NK-92 (cell line): ENCODE results near the gene DIAPH3.
"Not testable (repeated sequence)": the region's sequence is repeated elsewhere in the genome, so short reads cannot be mapped to it uniquely, and the experiment has no call there.

Source experiments
- DNase-seq: peaks from one replicate; lab custom pipeline; 2025; ENCODE audit not compliant: unreplicated experiment; lab: John Stamatoyannopoulos, UW

Gene DIAPH3

DNA sequence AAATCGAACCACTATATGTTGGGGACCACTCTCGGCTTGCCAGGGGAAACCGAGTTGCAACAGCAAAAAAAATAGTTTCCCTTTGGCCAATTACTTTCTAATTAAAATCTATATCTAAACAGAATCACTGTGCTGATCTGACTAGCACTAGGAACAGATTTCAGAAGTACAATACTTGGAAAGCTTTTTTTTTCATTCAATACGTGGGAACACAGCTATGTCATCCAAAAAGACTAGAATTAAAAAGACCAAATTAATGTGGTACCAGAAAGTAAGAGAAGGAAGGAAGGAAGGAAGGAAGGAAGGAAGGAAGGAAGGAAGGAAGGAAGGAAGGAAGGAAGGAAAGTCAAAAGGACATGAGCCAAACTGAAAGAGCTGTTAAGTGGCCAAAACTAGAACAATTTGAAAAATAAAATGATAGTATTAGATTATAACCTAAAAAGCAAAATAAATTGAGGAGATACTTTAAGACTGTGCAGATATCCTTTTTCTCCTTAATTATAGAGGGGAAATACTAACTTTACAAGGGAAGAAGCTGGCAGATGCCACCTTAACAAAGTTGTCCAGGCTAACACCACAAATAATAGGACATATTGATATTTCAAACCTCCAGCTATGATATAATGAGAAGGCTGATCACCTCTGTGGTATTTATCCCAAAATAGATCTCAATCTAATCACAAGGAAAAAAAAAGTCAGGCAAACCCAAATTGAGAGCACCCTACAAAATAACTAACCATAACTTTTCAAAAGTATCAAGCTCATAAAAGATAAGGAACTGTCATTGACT is 63.9 kb downstream of the DIAPH3 start:
- DNase-seq, result no peak

DNA sequence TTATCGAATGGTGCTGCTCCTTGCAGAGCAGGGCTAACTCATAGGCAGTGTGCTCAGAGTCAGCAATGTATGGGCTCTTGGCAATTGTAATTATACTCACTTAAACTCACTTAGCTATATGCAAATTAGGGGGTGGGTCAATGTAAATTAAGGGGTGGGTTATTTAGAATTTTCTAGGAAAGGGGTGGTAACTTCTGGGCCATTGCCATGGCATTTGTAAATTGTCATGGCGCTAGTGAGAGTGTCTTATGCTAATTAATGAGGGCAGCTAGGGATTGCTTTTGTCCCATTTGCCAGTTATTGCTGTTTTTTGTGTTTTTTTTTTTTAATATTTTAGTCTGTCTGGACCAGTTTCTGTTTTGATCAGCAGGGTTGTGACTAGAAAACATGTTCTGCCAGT is 68.4 kb downstream of the DIAPH3 start:
- no peak for DNase-seq

DNA sequence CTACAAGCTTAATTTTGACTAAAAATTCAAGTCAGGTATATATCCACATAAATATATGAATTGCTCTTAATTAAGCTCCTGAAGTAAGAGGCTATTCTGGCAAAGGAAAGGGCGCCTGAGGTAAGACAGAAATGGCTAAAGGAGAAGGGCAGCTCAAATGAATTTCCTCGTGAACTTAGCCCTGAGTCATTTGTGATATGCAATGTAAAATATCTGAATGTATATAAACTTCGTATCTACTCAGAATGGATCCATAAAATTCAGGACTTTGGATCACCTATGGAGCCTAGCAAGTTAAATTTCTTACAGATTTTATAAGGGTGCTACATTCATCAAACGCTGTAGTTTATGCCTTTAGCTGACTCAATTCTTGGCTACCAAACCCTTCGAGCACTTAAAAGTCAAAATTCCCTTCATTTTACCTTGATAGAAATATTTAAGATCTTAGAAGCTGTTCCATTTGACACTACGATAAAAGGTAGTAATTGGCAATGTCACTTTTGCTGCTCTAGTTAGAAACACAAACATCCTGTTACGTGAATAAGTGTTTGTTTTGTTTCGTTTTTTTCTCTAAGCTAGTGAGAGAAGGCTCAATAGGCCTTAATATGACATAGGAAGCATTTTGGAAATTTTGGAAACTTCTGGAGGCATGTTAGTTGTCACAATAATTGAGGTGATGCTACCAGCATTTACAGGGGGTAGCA is 69.2 kb downstream of the DIAPH3 start:
- no peak for DNase-seq

DNA sequence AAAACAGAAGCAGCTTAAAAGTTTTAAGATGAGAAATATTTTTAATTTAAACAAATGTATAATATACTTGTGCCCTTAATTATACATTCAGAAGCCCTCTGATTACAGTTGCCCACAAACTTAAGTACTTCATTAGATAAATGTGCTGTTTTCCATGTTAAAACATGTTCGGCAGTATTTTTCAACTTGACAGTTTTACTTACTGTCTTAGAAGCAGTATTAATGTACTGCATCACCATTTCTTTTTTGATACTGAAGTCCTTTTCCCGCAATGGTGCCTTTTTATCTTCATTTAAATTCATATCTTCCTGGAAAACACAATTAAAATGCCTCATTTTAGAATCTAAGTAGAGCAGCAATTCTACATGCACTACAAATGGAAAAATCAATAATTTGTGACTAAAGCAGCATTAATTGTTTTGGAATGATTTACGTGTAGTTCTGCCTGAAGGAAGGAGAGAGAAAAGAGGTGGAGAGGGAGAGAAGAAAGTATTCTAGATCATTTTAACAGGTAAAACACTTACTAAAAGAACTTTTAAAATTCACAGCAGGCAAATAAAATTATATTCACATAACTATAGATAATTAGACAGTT is 70.2 kb downstream of the DIAPH3 start:
- DNase-seq, result no peak

DNA sequence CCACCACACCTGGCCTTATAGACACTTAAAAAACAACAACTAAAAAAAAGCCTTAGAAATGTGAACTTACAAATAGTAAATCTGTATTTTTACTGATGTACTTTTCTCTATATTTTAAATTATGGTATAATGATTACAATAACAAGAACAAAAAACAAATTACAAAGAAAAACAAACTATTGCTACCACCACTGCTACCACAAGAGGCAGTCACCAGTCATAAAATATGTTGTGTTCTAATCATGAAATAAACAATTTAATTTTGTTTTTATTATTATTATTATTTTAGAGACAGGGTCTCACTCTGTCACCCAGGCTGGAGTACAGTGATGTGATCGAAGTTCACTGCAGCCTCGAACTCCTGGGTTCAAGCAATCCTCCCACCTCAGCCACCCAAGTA is 72.2 kb downstream of the DIAPH3 start:
- DNase-seq, result no peak

DNA sequence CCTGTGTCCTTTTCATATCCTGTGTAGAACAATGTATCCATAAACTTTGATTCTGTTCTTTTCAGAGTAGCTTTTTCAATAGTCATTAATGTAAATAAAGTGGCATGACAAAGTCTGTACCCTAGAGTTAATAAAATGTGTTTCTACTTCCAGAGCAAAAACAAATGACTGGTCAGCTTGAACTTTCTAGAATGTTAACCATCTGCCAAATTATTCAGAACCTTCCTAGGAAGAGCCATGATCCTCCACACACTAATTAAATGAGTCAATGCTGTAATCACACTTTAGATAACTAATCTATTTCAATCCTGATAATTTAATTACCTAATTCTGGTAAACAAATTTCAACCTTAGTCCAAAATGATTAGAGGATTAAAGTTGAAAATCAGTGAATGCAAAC is 73.2 kb downstream of the DIAPH3 start:
- no peak for DNase-seq

DNA sequence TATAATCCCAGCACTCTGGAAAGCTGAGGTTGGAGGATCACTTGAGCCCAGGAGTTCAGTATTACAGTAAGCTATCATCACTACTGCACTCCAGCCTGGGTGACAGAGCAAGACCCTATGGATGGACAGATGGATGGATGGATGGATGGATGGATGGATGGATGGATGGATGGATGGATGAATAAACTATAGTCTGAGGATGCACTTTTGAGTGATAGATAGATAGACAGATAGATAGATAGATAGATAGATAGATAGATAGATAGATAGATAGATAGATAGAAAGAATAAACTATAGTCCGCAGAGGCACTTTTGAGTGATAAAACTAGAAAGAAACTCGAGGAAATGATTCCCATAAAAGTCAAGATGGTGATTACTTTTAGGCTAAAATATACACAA is 79.9 kb downstream of the DIAPH3 start:
- DNase-seq, result not testable (repeated sequence)

DNA sequence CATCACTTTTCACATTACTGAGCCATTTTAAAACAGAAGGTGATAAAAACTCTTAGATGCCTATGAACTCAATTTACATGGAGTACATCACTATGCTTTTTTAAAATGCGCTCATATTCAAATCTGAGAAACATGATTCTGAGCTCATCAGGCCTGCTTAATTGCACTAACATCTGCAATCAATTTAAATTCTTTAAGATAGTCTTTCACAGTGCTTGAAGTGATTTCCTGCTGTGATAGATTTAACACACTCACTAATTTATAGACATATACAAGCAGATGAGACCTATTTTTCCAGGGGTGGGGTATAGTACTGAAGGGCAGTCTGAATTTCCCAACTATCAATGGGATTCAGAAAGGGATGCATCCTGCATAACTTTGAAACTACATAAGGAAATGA is 82.9 kb downstream of the DIAPH3 start:
- DNase-seq, result no peak

DNA sequence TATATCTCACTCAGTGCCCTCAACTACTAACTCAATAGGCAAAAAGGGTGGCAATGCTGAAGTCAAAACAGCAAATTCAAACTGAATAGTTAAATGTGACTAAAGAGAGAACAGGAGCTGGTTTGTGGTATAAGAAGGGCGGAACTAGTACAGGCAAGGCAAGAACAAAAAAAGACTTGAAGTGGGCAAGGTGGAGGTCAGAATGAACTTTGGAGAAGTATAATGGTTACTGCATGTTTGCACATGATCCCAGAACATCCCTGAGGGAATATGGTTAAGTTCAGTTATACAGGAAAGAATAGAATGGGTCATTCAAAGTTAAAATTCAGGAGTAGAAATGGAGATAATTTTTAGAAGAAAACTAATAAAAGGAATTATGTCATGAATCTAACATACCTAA is 85.5 kb downstream of the DIAPH3 start:
- DNase-seq, result no peak

DNA sequence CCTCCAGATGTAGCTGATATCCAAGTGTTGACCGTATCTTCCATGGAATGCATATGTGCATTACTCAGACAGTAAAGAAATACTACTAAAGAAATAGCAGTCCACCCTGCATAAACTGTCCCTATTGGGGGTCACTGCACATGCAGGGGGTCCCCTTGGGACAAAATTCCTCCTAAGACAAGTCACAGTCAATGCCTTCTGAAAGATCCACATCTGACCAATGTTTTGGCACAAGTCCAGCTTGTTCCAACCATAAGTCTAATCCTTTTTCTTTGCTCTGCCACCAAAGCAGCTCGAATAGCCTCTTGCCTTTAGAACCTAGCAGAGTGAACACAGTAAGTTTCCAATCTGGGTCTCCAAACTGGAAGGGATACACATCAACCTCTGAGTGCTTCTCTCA is 87.9 kb downstream of the DIAPH3 start:
- DNase-seq, result no peak

DNA sequence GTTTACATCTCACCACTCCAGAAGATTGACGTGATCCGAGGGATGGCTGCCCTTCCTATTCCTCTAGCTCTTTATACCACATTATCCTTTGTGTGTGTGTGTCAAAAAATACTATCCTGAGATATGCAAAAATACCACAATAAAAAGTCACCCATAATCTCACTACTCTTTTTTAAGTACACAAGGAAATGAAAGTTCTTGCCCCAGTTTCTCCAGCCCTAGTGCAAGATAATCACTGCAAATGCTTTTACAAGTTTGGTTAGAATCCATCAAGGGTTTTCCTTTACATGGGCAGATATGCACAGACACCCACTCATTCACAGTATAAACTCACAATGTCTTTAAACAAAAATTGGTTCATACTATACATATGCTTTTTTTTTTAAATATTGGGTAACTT is 89.3 kb downstream of the DIAPH3 start:
- no peak for DNase-seq

DNA sequence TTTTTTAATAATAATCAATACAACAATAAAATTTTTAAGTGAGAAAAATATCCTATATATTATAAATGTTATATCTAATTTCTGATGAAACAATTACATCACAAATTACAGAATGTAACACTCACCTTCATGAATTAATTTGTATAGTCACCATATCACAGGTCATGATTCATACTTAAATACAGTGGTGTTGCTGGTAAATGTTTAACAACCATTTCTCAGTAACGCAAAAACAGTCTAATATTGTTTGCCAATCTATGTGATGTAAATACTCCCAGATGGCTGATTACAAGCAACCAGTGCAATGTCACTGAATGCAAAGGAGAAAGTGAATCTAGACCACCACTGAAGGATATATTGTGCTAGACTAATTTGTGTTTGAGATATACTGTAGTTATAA is 97.5 kb downstream of the DIAPH3 start:
- no peak for DNase-seq

DNA sequence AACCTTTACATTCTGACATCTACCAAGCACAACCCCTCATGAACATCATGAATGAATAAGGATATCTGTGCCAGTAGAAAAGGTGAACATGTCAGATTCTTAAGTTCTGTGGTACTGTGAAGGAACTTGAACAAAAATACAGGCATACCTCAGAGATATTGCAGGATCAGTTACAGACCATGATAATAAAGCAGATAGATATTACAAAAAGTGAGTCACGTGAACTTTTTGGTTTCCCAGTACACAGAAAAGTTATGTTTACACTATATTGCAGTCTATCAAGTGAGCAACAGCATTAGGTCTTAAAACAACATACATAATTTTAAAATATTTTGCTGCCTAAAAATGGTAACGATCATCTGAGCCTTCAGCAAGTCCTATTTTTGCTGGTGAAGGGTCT is 101.2 kb downstream of the DIAPH3 start:
- DNase-seq, result no peak

DNA sequence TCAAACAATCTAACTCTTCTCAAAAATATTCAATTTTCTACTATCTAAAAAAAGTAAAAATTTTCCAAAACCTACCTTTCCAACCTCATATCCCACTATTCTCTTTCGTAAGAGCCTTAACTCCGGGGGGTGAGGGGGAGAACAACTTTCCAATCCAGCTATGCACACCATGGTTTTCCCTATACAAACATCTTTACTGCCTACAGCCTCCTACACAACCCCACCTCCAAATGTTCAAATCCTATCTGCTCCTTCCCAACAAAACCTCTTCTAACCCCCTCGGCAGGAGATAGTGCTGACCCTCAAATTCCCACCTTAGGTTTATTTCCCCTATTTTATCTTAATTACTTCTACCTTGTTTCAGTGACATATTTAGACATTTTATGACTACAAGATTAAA is 102.0 kb downstream of the DIAPH3 start:
- DNase-seq, result no peak

DNA sequence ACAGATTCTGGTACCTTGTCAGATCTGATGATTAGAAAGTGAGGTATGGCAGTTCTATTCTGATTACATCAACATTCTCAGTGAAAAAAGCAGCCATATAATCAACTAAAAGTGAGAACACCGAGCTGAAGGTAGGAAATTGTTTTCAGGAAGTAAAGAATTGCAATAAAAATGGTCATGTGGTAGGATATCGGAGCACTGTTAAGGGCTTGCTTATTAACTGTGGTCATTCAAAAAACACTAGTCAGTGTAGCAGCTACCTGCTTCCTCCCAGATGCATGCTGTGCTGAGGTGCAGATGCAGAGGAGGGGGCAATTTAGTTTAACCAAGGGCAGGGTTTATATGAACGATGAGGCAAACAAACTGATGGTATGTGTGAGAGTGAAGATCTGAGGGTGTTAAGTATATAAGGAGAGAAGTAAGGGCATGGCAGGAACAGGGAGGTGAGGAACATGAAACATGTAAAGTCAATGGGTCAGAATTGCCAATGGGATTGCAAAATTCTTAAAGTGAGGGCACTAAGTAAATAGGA is 111.9 kb downstream of the DIAPH3 start:
- no peak for DNase-seq

DNA sequence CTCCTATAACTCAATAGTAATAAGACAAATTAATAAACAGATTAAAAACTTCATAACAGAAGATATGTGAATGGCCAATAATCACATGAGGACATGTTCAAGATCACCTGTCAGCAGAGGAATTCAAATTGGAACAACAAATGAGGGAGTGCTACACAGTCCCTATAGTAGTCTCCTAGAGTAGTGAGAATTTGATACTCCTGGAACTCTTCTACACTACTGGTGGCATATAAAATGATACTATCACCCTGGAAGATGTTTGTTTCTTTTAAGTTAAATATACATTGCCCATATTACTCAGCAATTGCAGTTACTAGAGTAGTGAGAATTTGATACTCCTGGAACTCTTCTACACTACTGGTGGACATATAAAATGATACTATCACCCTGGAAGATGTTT is 115.4 kb downstream of the DIAPH3 start:
- DNase-seq, result not testable (repeated sequence)

DNA sequence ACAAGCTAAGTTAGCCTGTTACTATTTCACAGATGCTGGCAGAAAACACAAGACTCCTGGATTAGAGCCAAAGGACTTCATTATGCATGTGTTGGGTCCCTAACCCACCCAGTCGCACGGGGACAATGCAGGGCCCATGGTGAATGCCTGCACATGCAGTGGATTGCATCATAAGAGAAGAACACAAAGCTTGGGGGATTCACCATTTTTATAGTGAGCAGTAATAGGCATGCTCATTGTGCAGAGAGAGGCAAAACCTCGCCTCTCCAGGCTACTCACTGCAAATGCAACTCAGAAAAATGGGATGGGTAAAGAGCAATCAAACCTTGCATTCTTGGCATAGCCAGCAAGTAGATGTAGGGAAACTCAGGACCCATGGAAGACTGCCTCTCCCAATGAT is 115.8 kb downstream of the DIAPH3 start:
- no peak for DNase-seq

DNA sequence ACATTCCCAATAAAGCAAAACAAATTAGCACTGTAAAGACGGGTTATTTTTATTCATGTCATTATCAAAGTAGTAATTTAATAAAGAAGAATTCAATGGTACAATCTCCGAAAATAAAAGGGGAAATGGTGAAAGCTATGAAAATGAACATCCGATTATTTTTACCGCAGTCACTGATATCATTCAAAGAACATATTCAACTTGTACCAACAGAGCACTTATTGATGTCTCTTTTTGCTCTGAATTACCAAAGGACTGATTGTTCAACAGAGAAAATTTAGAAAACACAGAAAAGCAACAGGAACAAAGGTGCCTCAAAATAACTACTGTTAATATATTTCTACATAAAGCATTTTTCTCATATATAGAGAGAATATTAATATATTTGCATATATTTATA is 119.4 kb downstream of the DIAPH3 start:
- DNase-seq, result no peak

DNA sequence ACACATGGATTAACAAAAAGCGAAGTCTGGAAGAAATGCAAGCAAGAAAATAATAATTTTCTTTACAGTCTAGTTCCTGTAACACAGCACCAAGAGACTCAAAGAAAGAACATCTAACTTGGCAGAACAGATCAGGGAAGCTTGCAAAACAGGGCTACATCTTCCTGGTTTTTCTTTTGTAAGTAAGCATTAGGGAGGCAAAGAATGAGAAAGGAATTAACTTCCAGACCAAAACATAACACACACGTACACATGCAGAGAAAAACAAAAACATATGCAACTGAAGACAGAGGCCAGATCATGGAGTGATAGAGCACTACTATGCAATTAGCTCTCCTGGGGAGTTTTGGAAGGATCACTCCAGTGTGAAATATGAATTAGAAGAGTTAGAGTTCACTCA is 120.5 kb downstream of the DIAPH3 start:
- DNase-seq, result no peak

DNA sequence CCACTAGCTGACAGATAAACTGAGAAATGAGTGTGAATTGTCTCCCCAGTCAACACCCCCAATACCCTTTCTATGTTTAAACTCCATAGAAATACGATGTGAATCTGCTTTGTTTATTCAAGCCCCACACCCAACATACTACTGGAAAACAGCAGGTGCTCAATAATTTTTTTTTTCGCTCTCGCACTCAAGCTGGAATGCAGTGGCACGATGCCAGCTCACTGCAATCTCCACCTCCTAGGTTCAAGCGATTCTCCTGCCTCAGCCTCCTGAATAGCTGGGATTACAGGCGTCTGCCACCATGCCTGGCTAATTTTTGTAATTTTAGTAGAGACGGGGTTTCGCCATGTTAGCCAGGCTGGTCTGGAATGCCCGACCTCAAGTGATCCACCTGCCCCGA is 123.1 kb downstream of the DIAPH3 start:
- DNase-seq, result not testable (repeated sequence)

DNA sequence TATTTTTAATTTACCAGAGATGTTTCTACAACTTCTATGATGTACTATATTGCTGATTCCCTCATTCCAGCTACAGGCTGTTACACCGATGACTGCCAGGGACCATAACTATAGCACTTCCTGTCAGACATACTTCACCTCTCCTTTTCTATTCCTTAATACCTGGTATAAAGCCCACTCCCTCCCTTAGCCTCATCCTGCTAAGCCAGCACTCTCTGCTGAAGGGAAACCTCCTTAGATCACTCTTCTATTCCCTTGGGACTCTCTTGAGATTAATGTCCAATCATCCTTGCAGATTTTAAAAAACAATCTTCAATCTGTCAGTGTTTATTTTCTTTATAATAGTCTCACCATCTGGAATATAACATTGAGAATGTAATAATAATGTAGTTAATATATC is 127.9 kb downstream of the DIAPH3 start:
- DNase-seq, result no peak

DNA sequence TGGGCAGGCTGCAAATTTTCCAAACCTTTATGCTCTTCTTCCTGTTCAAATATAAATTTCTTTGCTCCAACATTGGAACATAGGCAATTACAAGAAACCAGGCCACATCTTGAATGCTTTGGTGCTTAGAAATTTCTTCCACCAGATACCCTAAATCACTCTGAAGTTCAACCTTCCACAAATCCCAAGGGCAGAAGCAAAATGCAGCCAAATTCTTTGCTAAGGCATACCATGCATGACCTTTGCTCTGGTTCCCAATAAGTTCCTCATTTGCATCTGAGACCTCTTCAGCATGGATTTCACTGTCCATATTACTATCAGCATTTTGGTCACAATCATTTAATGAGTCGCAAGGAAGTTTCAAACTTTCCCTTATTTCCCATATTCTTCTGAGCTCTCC is 130.9 kb downstream of the DIAPH3 start:
- no peak for DNase-seq
